Daoy (cell line): Measurements from ENCODE around the gene TMEM135. TPM values are rescaled to one million over a fixed set of nuclear protein-coding genes. Genes with fewer than 3 reads are reported as not detected.

ENCODE experiments used
- DNase-seq: peaks from one replicate; pipeline ENCODE4 v3.0.0-alpha.2; 2015; ENCODE audit warnings: low read depth
- total RNA-seq: library from RNA; depleted of rRNA; stranded (reverse); fragments of >200 nt; shearing (Covaris generic); gene quantifications from 2 replicates; pipeline ENCODE4 v1.2.3, GENCODE V29; 2014; rRNA removed

Gene TMEM135
- total RNA-seq, 1 experiment from 2014 or later: 5.4 TPM

DNA sequence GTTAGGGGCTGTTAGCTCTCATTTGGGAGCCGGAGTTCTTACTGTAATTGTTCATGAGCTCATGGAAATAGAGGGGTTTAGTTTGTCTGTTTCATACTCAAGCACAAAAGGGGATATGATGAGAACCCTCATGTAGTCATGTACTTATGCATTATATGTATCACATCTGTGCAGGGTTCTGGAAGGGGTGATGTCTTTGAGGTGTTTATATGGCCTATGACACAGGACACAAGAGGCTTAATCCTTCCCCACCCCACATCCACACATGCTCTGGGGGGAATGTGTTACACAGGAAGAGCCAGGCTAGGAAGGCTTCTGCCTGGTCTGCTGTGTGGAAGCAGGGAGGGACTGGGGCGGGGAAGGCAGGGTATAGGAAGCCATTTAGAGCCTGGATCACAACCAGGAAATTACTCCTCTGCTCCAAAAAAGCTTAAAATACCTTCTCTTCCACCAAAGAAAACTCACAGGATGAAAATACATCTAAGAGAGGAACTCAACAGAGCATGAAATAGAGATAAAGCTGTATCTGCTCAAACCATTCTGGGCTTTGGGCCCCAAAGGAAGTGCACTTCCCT lies 316.1 kb downstream of the TMEM135 start:
- no peak for DNase-seq

- DNase-seq: no peak
Measured at GRCh38 chr11:87355596-87355995, 317.9 kb downstream of the TMEM135 start.

- DNase-seq: no peak
Measured at GRCh38 chr11:87356428-87356827, 318.7 kb downstream of the TMEM135 start.

GRCh38 chr11:87358461-87358860 lies 320.7 kb downstream of the TMEM135 start:
- DNase-seq: no peak

- DNase-seq: no peak
Measured at GRCh38 chr11:87359401-87359800, 321.7 kb downstream of the TMEM135 start.

GRCh38 chr11:87361891-87362290 lies 324.2 kb downstream of the TMEM135 start:
- DNase-seq: no peak

- no peak for DNase-seq
Measured at GRCh38 chr11:87366346-87366745, 328.6 kb downstream of the TMEM135 start.

DNA sequence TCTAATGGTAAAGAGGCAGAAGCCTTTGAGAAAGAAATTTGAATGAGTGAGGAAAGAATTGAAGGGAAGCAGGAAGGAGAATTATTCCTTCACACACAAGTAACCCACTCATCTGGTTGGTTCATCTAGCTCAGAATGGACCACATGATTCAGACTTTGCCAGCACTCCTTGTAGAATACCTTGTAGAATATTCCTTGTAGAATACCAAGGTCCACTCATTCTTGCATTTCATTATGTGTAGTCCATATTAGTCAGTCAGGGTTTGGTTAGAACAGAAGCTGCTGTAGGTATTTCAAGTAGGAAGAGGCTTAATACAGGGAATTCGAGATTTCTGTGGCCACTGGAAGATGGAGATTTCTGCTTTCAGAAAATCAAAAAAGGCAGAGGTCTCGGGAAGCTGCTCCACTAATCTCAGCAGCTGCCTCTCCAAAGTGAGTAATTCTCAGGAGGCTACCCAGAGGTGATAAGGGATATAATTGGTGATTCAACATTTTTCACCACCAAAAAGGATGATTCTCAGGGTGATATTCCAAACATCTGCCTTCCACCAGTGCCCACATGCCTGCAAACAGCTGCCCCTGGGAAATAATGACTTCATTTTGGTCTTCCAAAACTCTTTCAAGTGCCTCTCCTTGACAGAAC lies 329.1 kb downstream of the TMEM135 start:
- DNase-seq: no peak

GRCh38 chr11:87368151-87368550 lies 330.4 kb downstream of the TMEM135 start:
- no peak for DNase-seq

DNA sequence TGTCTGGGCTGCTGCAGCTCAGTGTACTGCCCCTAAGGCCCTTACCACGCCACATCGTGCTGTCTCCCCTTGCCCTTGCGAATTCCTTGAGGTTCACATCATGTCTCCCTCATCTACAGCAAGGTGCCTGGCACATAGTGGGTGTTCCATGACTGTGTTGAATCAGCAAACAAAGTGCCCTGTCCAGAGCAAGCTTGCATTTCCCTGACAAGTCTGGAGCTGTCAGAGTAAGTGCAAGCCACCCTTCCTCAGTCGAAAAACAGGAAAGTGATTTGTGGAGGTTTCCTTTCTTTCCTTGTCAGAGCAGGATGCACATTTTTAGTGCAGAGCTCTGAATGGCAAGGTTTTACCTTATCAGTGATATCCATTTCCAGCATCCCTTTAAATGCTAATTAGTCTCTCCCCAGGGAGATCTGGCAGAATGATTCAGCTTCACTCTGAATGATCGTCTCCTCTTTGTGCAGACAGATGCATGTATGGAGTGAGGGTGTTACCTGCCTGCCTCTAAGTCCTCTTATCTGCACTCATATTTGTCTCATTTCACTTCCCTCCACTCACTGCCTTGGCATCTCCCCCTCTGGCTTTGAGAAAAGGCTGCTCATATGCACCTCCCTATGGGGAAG lies 331.2 kb downstream of the TMEM135 start:
- peak; percentile 41 for DNase-seq

- DNase-seq: no peak
Measured at GRCh38 chr11:87369888-87370287, 332.2 kb downstream of the TMEM135 start.

- no peak for DNase-seq
Measured at GRCh38 chr11:87372065-87372464, 334.3 kb downstream of the TMEM135 start.

Other genes with a start within 250 kb of the TMEM135 start
- gene PRSS23, start 237.4 kb upstream of the TMEM135 start, total RNA-seq: 97.4 and 104 TPM in 2 replicates
- gene FZD4, start 82.5 kb upstream of the TMEM135 start, total RNA-seq: 1.9 and 2.9 TPM in 2 replicates